Stimulated activated CD8-positive, alpha-beta memory T cell treated with anti-CD3 and anti-CD28 coated beads, Interleukin-12 subunit alpha, Interleukin-12 subunit beta, amount 100 ng/mL, for 4 hours (primary cell): ENCODE data around the gene TINCR.

Experiments used
- DNase-seq: peaks from one replicate; pipeline ENCODE4 v3.0.0-alpha.2; 2020; ENCODE audit warnings: low read depth

TINCR gene

DNA sequence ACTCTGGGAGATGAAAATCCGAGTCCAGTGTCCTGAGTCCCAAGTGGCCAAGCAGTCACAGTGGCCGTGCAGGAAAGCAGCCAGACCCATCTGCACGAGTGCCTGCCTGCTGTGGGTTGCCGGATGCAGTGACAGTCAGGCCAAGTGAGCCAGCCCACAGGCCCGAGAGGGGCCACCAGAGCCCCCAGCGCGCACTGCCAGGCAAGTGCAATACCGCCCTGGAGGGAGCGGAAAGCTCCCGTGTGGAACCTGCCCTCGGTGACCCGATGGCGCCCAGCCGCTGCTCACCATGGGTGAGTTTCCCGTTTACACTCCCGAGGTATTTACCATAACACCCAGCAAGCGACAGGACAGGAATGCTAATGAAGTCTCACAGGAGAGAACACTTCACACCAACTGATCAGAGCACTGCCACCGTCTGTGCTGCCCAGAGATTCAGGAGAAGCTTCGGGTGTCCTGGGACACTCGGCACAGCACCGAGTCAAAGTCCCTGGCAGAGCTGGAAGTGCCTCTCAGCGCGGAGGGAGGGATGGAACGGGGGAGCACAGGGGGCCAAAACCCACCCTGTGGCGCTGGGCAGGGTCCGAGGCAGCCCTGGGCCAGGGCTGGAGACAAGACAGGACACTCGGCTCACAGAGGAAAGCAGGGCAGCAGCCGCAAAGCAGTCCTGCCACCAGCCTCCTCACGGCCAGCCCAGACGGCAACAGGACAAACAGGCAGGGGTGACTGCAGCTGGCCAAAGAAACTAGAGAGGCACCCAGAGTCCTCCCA, 21.3 kb upstream of the TINCR start:
- DNase-seq: no peak

DNA sequence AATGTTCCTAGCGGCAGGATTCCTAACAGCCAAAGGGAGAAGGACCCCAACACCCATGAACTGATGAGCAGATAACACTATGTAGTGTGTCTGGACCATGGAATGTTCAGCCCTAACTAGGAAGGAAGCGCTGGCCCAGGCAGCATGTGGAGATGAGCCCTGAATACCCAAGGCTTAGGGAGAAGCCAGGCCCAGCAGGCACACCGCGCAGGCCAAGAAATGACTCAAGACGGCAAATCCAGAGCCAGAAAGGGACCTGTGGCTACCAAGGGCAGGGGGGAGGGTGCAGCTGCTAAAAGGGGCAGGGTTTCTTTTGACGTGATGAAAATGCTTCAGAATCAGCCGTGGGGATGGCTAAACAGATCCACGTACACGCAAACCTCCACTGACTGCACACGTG, 20.7 kb upstream of the TINCR start:
- no peak for DNase-seq

DNA sequence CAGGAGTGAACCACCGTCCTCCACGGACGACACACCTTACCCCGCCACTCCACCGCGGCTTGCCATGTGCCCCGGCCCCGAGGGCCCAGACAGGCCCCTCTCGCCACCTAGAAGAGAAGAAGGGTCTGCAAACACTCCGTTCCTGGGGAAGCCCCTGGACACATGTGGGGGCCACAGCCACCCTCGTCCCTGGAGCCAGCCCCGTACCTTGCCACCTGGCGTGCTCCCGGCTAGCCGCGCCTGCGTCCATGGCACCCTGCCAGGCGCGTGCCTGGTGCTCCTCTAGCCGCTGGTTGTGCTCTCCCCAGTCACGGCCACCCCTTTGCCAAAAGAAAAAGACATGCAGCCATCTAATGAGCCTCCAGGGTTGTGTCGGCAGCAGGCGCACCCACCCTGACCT, 19.9 kb upstream of the TINCR start:
- DNase-seq: no peak

DNA sequence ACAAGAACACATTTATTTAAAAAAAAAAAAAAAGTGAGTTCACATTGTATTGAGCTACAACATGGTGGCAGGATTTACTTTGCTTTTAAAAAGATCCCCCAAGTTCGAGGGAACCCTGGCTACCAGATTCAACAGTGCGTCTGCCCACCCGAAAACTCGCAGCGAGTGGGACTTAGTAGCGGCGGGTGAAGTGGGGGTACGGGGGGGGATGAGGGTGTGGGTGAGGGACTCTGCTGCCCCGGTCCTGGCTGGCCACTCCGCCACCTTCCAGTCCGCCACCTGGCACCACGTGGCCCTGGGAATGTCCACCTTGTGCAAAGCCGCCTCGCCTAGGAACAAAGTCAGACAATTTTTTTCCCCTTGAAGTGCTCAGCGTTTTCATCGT, 19.3 kb upstream of the TINCR start:
- no peak for DNase-seq

DNA sequence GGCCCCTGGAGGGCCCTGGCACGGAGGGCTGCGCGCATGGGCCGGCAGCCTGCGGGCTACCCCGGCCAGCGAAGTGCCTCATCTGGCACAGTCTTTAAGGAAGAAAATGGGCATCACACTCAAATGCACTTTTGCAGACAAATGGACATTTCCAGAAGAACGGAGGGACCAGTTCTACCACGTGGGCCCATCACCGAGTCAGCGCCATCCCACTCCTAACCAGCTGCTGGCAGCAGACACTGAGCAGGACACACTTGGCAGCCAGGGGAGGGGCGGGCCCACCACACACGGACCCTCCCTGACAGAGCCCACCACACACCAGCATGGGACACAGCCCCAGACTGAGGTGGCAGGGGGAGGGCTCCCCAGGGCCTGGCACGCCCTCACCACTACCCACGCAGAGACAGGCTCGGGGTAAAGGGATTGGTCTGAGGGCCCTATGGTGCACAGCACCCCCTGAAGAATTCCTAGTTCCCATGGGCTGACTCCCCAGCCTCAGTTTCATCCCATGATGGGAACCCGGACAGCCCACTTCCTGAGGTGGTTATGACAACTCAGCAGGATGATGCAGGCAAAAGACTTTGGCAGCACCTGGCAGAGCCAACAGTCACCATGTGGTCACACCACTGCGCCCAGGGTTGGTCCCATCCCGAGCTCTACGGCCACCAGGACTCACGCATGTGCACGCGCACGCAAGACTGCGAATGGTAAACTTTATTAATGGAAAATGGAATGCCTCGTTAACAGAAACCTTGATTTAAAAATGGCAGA, 18.7 kb upstream of the TINCR start:
- DNase-seq: no peak

DNA sequence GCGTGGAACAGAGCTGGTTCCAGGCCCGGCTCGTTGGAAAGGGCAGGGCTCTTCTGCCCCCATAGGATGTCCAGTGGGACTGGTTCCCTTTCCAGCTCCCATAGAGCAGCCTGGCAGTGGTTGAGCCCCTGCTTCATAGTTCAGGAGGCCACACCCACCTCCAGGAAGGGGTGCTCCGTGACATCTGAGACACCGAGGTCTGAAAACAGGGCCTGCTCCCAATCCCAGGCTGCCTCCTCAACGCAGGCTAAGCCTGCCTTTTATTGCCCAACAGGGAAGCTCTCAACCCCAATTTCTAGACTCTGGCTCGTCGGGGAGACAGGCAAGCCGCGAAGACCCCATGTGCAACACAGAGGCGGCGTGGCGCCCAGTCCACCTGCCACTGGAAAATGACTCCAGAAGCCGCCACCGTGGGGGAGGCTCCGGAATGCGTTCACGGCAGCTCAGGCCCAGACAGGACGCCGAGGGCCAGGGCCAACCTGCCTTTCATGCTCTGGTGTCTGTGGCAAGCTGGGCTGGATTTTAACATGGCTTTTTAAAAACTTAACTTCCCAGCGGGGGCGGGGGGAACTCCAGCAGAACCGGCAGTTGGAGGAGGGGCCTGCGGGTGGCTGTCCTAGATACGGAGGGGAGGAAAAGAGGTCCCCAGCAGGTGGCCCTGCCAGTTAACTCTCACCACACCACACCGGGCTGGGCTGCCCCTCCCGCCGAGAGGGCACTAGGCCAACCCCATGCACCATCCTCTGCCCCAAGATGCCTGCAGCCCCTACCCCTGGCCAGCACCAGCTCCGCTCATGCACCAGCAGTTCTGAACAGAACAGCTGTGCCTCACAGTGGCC, 17.9 kb upstream of the TINCR start:
- DNase-seq: no peak

DNA sequence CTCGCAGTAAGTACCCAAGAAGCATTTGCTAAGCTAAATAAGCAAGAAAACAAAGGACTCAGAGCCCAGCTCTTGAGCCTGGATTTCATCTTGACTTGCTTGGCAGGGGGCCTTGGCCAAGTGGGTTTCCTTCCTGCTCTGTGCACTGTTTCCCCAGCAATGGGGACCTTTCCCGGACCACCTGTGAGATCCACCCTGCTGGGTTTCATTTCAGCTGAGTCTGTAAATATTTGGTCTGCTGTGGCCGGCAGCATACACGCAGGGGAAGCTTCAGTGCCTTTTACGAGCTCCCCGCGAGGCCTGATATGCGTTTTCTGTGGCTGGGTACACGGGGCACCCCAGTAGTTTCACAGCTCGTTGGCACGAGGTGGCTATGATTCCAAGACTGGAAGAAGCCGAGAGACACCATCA, 12.4 kb upstream of the TINCR start:
- DNase-seq: no peak

DNA sequence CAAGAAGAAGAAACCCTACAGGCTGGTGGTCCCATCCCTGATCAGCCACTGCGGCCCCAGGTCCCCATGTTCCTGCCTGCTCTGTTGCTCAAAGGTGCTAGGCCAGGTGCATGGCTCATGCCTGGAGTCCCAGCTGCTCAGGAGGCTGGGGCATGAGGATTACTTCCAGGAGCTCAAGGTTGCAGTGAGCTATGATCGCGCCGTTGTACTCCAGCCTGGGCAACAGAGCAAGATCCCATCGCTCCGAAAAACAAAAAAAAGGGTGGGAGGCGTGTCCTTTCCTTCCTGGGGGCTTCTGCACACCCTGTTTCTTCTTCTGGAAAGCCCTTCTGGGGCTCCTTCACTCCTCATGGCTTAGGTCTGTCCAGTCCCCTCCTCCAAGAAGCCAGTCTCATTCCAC, 11.9 kb upstream of the TINCR start:
- DNase-seq: no peak

DNA sequence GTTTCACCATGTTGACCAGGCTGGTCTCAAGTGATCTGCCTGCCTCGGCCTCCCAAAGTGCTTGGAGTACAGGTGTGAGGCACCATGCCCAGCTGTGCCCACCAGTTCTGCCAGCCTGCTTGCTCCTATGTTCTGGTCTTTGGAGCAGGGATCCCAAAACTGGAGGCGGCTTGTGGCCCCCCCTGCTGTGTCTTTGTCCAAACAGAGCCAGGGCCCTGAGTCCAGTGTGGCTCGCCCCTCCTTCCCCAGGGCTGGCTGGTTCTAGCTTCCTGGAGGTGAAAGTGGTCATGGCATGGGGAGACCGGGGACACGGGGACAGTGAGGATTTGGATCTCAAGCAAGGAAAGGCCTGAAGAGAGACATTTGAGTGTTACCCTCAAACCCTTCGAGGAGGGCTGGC, 11.5 kb upstream of the TINCR start:
- DNase-seq: no peak

DNA sequence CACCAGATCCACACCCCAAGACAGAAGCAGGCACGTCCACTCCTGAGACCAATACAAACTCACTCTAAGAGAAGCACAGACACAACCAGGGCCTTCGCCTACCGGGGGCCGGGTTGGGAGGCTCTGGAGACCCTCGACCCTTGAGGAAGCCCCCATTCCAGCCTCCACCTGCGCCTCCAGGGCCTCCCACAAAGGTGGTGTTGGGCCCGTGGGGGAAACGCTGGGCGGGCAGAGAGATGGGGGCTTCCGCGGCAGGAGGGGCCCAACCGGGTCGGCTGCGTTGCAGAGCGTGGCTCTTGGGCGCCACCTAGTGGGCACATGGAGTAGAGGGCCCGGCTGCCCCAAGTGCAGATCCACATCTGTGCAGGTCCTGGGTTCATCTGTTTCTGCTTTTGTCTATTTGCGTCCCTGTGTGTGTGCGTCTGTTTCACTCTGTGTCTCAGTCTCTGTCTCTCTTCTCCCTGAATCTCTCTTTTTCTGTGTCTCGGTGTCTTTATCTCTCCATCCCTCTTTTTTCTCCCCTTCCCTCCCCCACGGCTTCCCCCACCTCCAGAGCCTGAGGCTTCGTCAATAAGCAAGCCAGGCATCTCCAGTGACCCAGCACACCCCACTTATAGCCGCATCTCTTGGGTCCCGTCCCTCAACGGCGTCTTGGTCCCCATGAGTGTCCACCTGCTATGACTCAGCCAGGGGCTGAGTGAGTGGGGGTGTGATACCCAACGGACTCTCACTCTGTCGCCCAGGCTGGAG, 10.5 kb upstream of the TINCR start:
- DNase-seq: peak; percentile 31

DNA sequence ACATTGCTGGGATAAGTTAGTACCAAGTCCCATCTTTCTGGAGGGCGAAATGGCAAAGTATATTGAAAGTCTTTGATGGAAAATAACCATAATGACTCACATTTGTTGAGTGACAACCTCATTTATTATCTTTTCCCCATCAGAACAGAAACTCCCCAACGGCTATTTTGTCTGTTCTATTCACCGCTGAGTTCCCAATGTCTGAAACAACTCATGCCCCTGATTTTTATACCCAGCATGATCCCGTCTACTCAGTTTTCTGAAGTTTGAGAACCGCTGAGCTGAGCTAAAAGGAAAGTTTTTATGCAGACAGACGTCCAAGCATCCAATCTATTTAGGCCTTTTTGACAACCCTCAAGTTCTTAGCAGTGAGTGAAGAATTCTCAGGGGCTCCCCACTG, 7.8 kb upstream of the TINCR start:
- no peak for DNase-seq

DNA sequence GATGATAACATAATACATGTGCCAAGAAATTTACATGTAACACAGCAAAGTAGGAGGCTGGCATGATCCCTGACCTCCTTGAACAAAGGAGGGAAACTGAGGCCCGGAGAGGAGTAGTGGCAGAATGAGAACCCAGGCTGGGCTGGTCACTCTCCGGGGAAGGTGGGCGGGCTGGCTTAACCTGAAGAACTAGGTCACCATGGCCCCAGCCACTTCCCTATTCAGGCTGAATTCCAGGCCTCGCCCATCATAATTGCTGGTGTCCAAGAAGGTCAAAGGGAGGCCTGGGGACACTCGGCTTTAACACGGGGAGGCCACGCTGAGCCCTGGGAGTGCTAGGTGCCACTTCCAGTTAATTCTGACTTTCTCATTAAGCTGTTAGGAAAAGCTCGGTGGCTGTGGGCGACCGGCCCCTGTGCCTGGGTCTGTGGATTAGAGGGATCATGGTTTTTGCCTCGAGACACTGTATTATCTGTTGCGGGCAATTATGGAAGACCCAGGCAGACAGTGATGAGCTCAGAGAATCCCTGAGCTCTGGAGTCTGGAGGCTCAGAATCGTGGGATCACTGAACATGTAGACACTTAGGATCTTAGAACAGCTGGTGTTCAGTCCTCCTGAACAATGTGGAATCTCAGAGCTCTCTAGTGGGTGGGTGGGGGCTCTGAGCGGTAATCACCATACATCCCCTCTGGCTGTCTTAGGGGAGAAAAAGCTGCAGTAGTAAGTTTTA, 5.0 kb upstream of the TINCR start:
- no peak for DNase-seq

DNA sequence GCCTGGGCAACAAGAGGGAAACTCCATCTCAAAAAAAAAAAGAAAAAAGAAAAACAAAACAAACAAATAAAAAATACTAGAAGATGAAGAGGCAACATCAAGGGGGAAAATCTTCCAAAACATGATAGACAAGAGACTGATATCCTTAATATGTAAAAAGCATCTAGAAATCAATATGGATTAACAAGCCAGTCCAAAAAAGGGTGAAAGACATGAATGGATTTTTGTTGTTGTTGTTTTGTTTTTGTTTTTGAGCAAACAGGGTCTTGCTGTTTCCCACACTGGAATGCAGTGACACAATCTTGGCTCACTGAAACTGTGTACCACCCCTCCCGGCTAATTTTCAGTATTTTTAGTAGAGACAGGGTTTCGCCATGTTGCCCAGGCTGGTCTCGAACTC, 4.0 kb upstream of the TINCR start:
- no peak for DNase-seq

DNA sequence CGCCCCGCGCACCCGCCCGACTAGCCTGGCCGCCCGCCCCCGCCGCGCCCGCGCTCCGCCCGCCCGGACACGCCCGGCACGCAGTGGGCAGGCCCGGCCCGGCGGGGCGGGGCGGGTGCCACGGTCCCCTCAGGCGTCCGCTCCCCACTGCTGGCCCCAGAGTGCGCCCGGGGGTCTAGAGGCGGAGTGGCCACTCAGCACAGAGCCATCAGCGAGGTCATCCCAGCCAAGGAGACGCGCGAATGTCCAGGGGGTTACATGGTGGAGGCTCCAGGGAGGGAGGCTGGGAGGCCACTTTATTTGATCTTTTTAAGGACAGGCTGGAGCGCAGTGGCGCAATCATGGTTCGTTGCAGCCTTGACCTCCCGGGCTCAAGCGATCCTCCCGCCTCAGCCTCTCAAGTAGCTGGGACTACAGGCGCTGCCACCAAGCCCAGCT, 236 bp upstream of the TINCR start:
- DNase-seq: no peak

DNA sequence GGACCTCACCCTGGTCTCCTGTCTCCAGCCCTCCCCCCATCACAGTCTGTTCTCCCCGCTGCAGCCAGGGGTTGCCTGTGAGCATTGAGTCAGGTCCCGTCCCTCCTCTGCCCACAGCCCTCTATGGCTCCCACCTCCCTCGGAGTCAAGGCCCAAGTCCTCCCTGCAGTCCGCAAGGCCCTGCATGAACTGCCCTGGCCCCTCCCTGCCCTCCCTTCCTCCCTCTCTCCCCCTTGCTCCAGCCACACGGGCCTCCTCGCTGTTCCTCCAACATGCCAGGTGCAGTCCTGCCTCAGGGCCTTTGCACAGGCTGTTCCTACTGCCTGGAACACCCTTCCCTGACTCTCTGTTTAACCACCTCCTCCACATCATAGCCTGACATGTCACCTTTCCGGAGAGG, 2.8 kb downstream of the TINCR start:
- no peak for DNase-seq

DNA sequence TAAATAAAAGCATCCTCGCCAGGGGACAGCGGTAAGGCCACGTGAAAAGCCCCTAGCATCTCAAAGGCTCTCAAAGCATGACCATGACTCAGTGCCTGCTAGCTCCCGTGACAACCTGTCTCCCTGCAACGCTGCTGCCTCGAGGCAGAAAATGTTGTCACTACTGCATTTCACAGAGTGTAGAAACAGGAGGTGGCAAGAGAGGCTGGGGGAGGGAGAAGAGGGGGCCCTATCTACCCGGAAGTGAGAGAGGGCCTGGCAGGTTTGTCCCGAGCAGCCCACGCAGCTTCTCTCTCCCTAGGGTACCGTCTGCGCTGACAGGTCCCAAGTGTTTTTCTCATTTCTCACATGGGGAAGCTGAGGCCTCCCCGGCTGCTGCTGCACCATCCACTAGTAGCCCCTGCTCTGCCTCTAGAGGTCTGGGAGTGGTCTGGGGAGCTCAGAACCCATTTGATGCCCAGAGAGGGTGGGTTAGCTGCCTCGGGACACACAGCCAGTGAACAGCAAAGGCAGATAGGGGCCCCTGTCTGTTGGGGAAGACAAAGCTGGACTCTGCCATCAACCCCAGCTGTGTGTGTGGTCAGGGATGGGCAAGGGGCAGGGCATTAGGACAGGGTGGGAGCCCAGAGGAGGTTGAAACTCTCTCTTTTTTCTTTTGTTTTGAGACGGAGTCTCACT, 3.7 kb downstream of the TINCR start:
- DNase-seq: no peak

DNA sequence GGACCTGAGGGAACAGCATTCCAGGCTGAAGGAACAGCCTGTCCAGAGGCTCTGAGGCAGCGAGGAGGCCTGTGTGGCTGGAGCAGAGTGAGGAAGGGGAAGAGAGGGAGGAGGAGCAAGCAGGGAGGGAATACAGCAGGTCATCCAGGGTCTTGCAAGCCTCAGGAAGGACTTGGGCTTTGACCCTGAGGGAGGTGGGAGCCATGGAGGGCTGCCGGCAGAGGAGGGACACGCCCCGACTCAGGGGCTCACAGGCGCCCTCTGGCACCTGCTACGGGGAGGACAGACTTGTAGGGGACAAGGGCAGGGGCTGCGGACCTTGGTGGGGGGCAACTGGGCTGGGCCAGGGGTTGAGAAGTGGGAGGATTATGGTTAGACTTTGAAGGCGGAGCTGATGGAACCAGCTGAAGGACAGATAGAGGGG, 4.7 kb downstream of the TINCR start:
- no peak for DNase-seq

DNA sequence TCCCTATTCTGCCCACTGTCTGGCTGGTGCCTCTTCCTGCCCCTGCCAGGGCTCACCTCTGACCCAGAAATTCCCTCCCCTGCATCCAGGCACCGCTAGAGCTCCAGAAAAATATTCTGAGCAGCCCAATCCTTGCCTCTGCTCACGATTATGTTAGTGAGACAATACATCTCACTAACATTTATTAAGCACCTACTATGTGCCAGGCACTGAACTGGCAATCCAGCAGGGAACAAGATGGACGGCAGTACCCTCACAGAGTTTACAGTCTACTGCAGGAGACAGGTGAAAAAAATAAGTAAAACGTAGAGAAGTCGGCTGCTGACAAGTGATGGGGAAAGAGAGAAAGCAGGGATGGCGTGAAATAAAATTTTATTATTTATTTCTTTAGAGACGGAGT, 5.5 kb downstream of the TINCR start:
- no peak for DNase-seq

DNA sequence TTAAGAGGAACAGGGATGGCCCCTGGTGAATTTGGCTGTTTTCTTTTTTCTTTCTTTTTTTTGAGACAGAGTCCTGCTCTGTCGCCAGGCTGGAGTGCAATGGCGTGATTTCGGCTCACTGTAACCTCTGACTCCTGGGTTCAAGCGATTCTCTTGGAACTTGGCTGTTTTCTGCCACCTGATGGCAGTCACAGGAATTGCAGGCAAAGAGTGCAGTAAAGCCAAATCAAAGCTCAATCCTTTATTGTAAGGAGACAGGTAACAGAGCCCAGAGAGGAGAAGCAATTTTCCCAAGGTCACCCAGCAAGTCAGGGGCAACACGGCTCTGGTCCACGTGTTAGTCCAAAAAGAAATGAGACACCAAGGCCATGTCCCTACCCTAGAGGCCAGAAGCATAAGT, 6.2 kb downstream of the TINCR start:
- no peak for DNase-seq

DNA sequence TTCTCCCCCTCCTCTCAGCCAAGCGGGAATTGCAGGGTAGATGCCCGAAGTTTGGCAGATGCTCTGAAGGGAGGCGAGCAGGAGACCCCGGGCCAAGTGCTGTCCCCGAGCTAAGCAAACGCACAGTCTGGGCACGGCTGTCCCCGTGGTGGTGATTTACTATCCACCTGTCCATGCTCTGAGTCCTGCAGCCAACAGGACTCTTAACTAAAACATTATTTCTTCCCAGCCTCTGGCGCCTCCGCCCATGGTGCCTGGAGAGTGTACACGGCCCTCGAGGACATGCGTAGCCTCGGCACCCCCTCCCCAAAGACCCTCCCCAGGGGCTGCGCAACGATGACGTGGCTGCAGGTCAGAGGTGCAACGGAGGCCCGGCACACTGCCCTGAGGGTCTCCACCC, 7.6 kb downstream of the TINCR start:
- DNase-seq: no peak

DNA sequence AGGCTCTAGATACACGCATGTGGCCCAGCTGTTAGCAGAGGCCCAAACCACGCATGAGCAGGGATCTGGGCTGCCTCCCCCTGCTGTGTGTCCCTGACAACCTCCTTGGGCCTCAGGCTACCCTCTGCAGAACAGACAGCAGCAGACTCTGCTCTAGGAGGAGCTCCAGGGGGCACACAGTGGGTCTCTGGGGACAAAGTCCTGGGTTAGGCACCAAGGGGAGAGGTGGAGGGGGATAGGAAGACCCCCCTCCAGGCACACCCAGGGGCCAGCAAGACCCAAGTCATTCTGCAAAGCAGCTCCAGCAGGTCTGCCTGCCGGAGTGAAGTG, 8.0 kb downstream of the TINCR start:
- DNase-seq: no peak
